ENCODE measurements around the gene SS18.

DNA sequence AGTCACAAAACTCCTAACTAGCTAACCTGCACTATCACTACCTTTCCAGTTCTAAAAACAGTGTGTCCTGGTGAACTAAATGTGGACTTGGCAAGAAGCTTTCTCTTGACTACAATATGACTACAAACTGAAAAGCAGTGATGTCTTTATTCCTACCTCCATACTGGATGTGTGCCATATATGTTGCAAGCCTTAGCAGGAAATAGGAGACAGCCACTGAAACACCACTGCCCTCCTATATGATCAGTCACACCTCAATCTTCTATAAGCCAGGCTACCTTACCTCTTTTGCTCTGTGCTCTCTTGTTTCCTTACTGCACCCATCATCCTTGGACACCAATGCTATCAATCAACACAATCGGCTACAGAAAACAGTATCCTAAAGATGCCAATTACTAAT is 34.1 kb downstream of the SS18 start:
- TF ChIP-seq, protein P1, sequence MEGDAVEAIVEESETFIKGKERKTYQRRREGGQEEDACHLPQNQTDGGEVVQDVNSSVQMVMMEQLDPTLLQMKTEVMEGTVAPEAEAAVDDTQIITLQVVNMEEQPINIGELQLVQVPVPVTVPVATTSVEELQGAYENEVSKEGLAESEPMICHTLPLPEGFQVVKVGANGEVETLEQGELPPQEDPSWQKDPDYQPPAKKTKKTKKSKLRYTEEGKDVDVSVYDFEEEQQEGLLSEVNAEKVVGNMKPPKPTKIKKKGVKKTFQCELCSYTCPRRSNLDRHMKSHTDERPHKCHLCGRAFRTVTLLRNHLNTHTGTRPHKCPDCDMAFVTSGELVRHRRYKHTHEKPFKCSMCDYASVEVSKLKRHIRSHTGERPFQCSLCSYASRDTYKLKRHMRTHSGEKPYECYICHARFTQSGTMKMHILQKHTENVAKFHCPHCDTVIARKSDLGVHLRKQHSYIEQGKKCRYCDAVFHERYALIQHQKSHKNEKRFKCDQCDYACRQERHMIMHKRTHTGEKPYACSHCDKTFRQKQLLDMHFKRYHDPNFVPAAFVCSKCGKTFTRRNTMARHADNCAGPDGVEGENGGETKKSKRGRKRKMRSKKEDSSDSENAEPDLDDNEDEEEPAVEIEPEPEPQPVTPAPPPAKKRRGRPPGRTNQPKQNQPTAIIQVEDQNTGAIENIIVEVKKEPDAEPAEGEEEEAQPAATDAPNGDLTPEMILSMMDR (conservative IDR thresholded peaks at IDR 0.05; ENCODE audit: low read depth, low read length), result no peak
- TF ChIP-seq EZH2 (IDR thresholded peaks at IDR 0.05; ENCODE audit: borderline replicate concordance, low read depth, low read length, poor library complexity, severe bottlenecking), result no peak

Data from A673 (cell line).